Ishikawa (cell line): Measurements from ENCODE around the gene BLTP2.

Experiments used
- CEBPB ChIP-seq: IDR thresholded peaks from 2 replicates; pipeline ENCODE4 v1.6.1; 2012
- CREB1 ChIP-seq: IDR thresholded peaks from 2 replicates; pipeline ENCODE4 v1.6.1; 2012; ENCODE audit warnings: low read depth
- EP300 ChIP-seq: IDR thresholded peaks from 2 replicates; pipeline ENCODE4 v1.6.1; 2012; ENCODE audit warnings: borderline replicate concordance
- FOXM1 ChIP-seq: IDR thresholded peaks from 2 replicates; pipeline ENCODE4 v1.6.1; 2012; ENCODE audit warnings: low read depth, borderline replicate concordance
- MAX ChIP-seq: IDR thresholded peaks from 2 replicates; pipeline ENCODE4 v1.6.1; 2012
- RAD21 ChIP-seq: IDR thresholded peaks from 2 replicates; pipeline ENCODE4 v1.6.1; 2012; ENCODE audit warnings: low read depth
- REST ChIP-seq: IDR thresholded peaks from 2 replicates; pipeline ENCODE4 v1.6.1; 2012; ENCODE audit warnings: low read depth, mild to moderate bottlenecking
- TAF1 ChIP-seq: IDR thresholded peaks from 2 replicates; pipeline ENCODE4 v1.6.1; 2012; ENCODE audit warnings: low read depth, mild to moderate bottlenecking
- TEAD4 ChIP-seq: IDR thresholded peaks from 2 replicates; pipeline ENCODE4 v1.6.1; 2012
- USF1 ChIP-seq: IDR thresholded peaks from 2 replicates; pipeline ENCODE4 v1.6.1; 2012
- YY1 ChIP-seq: IDR thresholded peaks from 2 replicates; pipeline ENCODE4 v1.6.1; 2012; ENCODE audit warnings: low read depth
- ZBTB7A ChIP-seq: IDR thresholded peaks from 2 replicates; pipeline ENCODE4 v1.6.1; 2012; ENCODE audit warnings: low read depth

GRCh38 chr17:28612936-28613872, 31.8 kb downstream of the BLTP2 start:
- TF ChIP-seq FOXM1, result no peak
- no peak for TF ChIP-seq CREB1
- no peak for TF ChIP-seq ZBTB7A
- no peak for TF ChIP-seq EP300
- TF ChIP-seq USF1, result no peak
- no peak for TF ChIP-seq REST
- no peak for TF ChIP-seq YY1
- no peak for TF ChIP-seq TAF1
- peak; percentile 32 for TF ChIP-seq RAD21
- no peak for TF ChIP-seq CEBPB
- no peak for TF ChIP-seq TEAD4
- TF ChIP-seq MAX, result no peak
